ENCODE results near the gene E2F8. TPM values are rescaled to one million over a fixed set of nuclear protein-coding genes. Genes with fewer than 3 reads are reported as not detected.

The E2F8 gene
- total RNA-seq, 1 donor from 2014 or later = 5.2 TPM

DNA sequence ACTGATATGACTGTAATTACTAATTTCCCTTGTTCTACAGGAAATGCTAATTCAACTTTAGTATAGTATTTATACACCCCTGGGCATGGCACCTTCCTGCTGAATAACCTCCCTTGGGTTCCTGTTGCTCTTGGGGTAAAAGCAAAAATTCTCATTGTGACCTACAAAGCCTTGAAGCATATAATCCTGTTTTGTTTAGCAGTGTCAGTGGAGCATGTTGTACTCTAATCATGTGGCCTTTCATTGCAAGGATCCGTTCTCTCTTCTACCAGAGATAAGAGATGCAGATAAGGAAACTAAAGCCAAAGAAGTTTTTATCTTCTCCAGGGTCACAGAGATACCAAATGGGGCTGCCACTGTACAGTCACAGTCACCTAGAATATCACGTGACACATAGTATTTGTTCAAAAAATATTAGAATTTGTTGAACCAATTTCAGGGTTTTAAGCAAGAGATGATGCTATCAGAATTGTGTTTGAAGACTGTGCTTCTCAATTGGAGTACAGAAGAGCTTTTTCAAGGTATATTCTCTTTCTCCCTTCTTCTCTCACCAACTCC lies 64.0 kb downstream of the E2F8 start:
- Mint-ChIP-seq H3K9me3 (no peaks in the 10 kb centered on the region), H3K27ac (no peak overlapping the region)

More for the DNA sequence above, 64.0 kb downstream of the E2F8 start:
- Mint-ChIP-seq H3K4me3 (no peak overlapping the region), H3K27me3 (ENCODE audit: low read depth) (no peaks in the 10 kb centered on the region), H3K36me3 (peaks cover 26% of the 10 kb centered on the region), H3K4me1 (no peaks in the 10 kb centered on the region)
- no peak for DNase-seq (ENCODE audit: low spot score in 2 of 2, unreplicated experiment in 2 of 2)
- TF ChIP-seq, protein P1, sequence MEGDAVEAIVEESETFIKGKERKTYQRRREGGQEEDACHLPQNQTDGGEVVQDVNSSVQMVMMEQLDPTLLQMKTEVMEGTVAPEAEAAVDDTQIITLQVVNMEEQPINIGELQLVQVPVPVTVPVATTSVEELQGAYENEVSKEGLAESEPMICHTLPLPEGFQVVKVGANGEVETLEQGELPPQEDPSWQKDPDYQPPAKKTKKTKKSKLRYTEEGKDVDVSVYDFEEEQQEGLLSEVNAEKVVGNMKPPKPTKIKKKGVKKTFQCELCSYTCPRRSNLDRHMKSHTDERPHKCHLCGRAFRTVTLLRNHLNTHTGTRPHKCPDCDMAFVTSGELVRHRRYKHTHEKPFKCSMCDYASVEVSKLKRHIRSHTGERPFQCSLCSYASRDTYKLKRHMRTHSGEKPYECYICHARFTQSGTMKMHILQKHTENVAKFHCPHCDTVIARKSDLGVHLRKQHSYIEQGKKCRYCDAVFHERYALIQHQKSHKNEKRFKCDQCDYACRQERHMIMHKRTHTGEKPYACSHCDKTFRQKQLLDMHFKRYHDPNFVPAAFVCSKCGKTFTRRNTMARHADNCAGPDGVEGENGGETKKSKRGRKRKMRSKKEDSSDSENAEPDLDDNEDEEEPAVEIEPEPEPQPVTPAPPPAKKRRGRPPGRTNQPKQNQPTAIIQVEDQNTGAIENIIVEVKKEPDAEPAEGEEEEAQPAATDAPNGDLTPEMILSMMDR (IDR thresholded peaks at IDR 0.05; ENCODE audit: unreplicated experiment) = no peak

Other genes starting within 250 kb of the E2F8 start
- gene MRGPRX2, start 180.2 kb downstream of the E2F8 start, total RNA-seq = not detected in 3 replicates
- 14.2 to 19.1 TPM (median 17.3 TPM) in 3 replicates for gene ZDHHC13, start 123.8 kb downstream of the E2F8 start, total RNA-seq
- gene CSRP3, start 39.0 kb downstream of the E2F8 start, total RNA-seq = not detected in 3 replicates

All from mesothelial cell of epicardium (in vitro differentiated cells).